Activated CD8-positive, alpha-beta memory T cell treated with anti-CD3 and anti-CD28 coated beads, Interleukin-2, amount 50 U/mL, for 1 hour (primary cell): Measurements from ENCODE around the gene ZNF738.
"Not testable (repeated sequence)": the region's sequence is repeated elsewhere in the genome, so short reads cannot be mapped to it uniquely, and the experiment has no call there.

Experiments
- DNase-seq: peaks from one replicate; pipeline ENCODE4 v3.0.0-alpha.2; 2020; ENCODE audit errors: extremely low read depth

ZNF738 gene

GRCh38 chr19:21358768-21359451 is at the start of gene ZNF738:
Gene ZNF738, plus strand, starts transcription at chr19:21359000. Its CDS starts 141 bp downstream, at chr19:21359141.
- DNase-seq = peak; percentile 61

DNA sequence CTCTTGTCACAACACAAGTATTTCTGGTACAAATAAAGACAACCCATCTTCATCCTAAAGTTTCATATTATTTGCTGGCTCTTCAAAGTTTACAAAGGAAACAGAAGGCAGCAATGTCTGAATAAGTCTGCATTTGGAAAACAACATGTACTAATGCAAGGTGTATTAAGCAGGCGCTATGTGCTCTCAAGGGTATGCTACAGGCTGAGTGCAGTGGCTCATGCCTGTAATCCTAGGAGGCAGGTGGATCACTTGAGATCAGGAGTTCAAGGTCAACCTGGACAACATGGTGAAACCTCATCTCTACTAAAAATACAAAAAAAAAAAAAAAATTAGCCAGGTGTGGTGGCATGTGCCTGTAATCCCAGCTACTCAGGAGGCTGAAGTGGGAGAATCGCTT is 46.0 kb upstream of the ZNF738 start:
- not testable (repeated sequence) for DNase-seq

GRCh38 chr19:21314676-21315075 is 44.1 kb upstream of the ZNF738 start:
- no peak for DNase-seq

DNA sequence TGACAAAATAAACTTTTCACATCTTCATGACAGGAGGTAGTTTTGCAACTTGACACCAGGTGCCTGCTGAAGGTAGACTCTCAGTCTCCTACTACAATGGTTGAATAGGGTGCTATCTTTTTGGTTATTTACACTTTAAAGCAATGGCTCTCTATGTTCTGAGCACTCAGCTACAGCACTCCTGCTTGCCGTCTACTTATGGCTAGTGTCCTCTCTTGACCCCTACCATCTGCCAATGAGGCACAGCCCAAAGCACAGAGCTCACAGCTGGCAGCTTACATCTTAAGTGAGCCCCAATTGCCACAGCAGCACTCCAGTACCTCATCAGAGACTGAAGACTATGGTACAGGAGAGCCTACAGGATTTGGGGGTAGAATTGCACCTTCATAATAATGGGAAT is 41.0 kb upstream of the ZNF738 start:
- DNase-seq = no peak

GRCh38 chr19:21321134-21321533 is 37.7 kb upstream of the ZNF738 start:
- DNase-seq = no peak

DNA sequence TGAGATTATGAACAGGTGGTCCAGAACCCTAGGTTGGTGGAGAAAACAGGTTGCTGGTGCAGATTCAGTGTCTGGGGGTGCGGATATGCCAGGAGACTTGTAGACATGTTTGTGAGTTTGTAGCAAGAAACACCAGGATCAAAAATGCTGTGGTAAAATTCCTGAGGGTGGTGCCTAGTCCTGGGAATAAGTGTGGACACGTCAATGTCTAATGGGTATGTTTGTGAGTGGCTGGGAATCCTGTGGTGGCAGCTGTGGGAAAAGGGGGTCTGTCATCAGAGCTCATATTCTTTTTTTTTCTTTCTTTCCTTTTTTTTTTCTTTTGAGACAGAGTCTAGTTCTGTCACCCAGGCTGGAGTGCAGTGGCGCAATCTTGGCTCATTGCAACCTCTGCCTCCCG is 36.8 kb upstream of the ZNF738 start:
- DNase-seq = no peak

DNA sequence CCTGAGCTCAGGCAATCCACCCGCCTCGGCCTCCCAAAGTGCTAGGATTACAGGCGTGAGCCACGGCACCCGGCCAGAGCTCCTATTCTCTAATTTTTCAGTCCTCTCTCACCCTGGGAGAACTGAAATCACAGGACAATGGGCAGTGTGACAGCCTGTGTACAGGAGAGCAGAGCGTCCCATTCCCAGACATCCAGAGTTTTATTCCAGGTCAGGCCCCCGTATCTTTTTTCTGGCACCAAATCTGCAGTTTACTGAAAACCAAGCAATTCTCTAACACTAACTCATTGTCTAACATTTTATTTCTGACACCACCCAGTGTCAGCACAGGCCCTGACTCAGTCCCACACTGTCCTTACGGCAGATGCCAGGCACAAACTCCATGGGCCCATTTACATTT is 36.3 kb upstream of the ZNF738 start:
- DNase-seq = no peak

GRCh38 chr19:21323000-21323399 is 35.8 kb upstream of the ZNF738 start:
- no peak for DNase-seq

- no peak for DNase-seq
Measured at GRCh38 chr19:21326169-21326568, 32.6 kb upstream of the ZNF738 start.

DNA sequence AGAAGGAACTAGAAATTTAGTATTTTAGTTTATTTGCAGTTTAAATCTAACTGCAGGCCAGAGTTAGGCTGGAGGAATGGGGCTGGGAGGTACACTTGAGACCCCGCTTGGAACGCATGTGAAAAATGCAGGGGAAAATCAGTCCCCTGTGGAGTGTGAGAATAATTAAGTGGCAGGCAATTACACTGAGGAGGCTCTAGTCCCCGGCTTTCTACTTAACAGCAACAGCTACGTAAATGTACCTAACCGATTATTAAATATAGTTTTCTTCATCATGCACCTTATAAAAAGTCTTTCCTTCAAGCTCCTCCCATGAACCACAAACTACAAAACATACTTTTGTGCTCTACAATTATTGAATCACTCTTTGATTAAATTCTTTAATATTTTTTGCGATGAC is 30.4 kb upstream of the ZNF738 start:
- DNase-seq = no peak

- peak; percentile 38 for DNase-seq
Measured at GRCh38 chr19:21328885-21329605, 29.8 kb upstream of the ZNF738 start, which contains the start of gene ZNF708. Gene ZNF708, minus strand, starts transcription at chr19:21329410. Its CDS starts 198 bp downstream, at chr19:21329212.

- no peak for DNase-seq
Measured at GRCh38 chr19:21335721-21336120, 23.1 kb upstream of the ZNF738 start.

- DNase-seq = not testable (repeated sequence)
Measured at GRCh38 chr19:21344841-21345240, 14.0 kb upstream of the ZNF738 start.

- DNase-seq = no peak
Measured at GRCh38 chr19:21352830-21353229, 6.0 kb upstream of the ZNF738 start.

- DNase-seq = no peak
Measured at GRCh38 chr19:21362291-21362690, 3.5 kb downstream of the ZNF738 start.

DNA sequence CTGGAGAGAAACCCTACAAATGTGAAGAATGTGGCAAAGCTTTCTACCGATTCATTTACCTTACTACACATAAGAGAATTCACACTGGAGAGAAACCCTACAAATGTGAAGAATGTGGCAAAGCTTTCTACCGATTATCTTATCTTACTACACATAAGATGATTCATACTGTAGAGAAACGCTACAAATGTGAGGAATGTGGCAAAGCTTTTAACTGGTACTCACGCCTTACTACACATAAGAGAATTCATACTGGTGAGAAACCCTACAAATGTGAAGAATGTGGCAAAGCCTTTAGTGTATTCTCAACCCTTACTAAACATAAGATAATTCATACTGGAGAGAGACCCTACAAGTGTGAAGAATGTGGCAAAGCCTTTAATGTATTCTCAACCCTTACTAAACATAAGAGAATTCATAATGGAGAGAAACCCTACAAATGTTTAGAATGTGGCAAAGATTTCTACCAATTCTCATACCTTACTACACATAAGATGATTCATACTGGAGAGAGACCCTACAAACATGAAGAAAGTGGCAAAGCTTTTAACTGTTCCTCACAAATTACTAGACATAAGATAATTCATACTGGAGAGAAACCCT is 25.3 kb downstream of the ZNF738 start:
- DNase-seq = no peak

GRCh38 chr19:21396121-21396520 is 37.3 kb downstream of the ZNF738 start:
- DNase-seq = no peak

DNA sequence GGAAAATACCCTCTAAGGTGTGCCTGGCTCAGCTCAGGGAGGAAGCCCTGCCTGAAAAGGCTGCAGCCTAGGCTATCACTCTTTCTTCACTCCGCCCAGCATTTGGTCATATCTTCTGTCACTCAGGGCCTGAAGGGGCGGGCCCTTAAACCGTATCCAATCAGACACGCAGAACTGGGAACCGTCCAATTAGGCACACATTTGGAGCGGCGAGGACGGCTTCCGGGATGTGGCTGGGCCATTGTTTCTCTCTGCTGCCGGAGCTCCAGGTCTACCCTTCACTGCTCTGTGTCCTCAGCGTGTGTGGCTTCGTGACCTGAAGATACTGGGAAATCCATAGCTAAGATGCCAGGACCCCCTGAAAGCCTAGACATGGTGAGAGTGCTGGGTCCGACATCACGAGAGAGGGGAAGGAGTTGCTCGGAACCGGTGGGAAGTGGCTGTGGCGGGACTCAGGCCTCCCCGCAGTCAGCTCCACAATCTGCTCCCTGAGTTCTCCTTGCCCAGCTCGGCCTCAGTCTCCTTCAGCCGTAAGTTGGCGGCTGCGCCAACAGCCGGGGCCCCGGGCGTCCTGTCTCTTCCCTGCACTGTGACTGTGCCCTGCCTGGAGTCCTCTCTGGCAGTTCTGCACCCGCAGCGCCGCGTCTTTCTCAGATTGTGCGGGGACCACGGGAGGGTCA is 38.2 kb downstream of the ZNF738 start, which contains the start of gene ZNF493:
Gene ZNF493 (plus strand): TSS at position 241 of the 680 bp plus-strand sequence. CDS start 105 bp downstream, at position 346.
- peak; percentile 79 for DNase-seq

DNA sequence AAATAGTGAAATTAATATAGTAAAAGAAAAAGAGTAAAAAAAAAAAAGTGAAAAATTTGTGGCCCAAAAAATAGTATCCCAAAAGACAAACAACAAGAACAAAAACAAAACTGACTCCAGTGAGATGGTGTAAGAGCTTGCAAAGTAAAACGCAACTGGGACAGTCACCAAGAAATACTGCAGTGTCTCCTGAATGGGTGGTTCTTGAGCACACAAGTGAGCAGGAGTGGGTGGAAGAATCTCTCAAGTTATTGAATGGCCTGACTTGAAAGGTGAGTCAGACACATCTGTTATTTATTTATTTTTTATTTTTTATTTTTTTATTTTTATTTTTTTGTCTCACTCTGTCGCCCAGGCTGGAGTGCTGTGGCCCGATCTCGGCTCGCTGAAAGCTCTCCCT is 40.1 kb downstream of the ZNF738 start:
- DNase-seq = no peak

DNA sequence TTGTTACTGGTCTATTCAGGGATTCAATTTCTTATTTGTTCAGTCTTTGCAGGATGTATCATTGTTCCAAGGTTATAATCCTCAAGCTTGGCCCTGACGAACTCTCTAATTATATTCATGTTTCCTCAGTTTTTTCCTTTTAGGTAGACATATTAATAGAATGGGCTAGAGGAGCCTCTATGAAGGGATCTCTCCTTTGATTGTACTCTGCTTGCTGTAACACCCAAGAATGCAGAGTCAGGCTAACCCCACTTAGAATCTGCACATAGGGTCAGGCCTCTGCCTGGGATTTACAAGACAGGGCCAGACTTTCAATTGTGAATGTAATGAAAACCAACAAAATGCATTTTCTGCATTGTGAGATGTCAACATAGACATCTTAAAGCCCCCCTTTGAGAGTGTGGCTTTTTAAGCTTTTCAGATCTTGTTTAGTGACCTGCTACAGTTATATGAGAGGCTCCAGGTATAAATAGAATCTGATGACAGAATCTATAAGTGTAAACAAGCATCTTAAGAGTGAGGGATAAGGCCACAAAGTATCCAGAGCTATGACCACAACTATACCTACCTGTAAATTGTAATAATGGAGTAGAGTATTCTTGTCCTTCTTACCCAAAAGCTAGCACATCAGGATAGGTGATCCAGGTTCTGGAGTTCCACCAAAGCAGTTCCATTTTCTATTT is 43.6 kb downstream of the ZNF738 start:
- DNase-seq = no peak

DNA sequence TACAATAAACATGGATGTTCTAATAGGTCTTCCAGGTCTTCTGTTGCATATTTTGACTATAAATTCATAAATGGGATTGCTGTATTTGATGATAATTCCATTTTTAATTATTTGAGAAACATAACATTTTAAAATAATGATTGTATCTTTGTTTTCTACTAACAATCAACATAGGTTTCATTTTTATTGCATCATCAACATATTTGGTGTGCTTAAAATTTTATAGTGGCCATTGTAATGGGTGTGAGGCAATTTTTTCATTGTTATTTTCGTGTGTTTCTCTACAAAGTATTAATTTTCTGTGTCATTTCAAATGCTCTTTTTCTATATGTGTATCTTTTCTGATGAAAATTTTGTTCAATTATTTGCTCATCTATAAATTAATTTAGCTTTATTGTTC is 51.4 kb downstream of the ZNF738 start:
- no peak for DNase-seq

GRCh38 chr19:21422244-21422643 is 63.4 kb downstream of the ZNF738 start:
- no peak for DNase-seq
